ENCODE measurements around the gene TMEM168.
"Not testable (repeated sequence)": the region's sequence is repeated elsewhere in the genome, so short reads cannot be mapped to it uniquely, and the experiment has no call there.

GRCh38 chr7:112731324-112731723 is 58.9 kb downstream of the TMEM168 start:
- not testable (repeated sequence) for TF ChIP-seq CTCF (IDR thresholded peaks at IDR 0.05; ENCODE audit: extremely low read depth in 1 of 2, insufficient read depth in 1 of 2, low read depth in 1 of 2, low read length in 2 of 2); POLR2A (IDR thresholded peaks at IDR 0.05; ENCODE audit: low read depth, low read length); JUN (IDR thresholded peaks at IDR 0.05; ENCODE audit: borderline replicate concordance, insufficient read depth, insufficient read length, low read depth); EZH2 (IDR thresholded peaks at IDR 0.05; ENCODE audit: borderline replicate concordance, low read depth, low read length, severe bottlenecking); POLR2AphosphoS5 (IDR thresholded peaks at IDR 0.05; ENCODE audit: insufficient read depth, low read depth, low read length); FOS (IDR thresholded peaks at IDR 0.05; ENCODE audit: borderline replicate concordance, insufficient read depth, low read length); MAX (IDR thresholded peaks at IDR 0.05; ENCODE audit: insufficient read depth, insufficient read length)

All from endothelial cell of umbilical vein (primary cell).